ENCODE data around the gene ATP5MG. TPM values are rescaled to one million over a fixed set of nuclear protein-coding genes. Genes with fewer than 3 reads are reported as not detected.
A peak's percentile ranks its signal among the peaks of the same experiment; 100 is the strongest.
"Not testable (repeated sequence)": the region's sequence is repeated elsewhere in the genome, so short reads cannot be mapped to it uniquely, and the experiment has no call there.

Gene ATP5MG
- polyA plus RNA-seq, 4 donors: 381 to 539 (median 454) TPM

- DNase-seq (ENCODE audit: low read depth in 4 of 4, low spot score in 2 of 4): not testable (repeated sequence)
These were observed 1.2 kb downstream of the ATP5MG start for GRCh38 chr11:118402594-118402993.

- DNase-seq (ENCODE audit: low read depth in 4 of 4, low spot score in 2 of 4): no peak
These were observed 5.3 kb downstream of the ATP5MG start for GRCh38 chr11:118406599-118407166.

GRCh38 chr11:118410055-118410745, 8.8 kb downstream of the ATP5MG start:
- no peak for DNase-seq (ENCODE audit: low read depth in 4 of 4, low spot score in 2 of 4)

GRCh38 chr11:118411530-118411929, 10.1 kb downstream of the ATP5MG start:
- DNase-seq (ENCODE audit: low read depth in 4 of 4, low spot score in 2 of 4): no peak

- no peak for DNase-seq (ENCODE audit: low read depth in 4 of 4, low spot score in 2 of 4)
These were observed 11.5 kb downstream of the ATP5MG start for GRCh38 chr11:118412921-118413320.

DNA sequence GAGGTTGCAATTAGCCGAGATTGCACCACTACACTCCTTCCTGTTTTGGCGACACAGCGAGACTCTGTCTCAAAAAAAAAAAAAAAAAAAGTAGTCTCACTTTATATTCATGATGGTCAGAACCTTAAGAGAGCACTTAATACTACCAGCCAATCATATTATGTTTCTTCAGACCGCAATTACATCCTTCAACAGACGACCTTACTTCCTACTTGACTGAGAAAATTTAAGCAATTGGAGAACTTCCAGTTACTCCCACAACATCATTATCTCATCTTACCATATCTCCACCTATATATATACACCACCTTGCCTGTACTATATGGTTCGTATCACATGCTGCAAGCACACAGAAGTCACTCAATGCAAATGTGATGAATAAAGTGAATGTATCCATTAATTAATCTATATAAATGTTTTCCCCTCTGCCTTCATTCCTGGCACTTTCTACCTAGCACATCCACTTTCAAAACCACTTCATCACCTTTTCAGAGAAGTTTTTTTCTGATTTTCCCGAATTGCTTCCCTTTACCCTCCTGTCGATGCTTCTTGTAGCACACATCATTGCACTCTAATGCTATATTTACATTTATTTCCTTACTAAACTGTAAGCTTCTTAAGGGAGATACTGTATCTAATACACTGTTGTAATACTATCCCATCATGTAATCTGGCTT, 13.8 kb downstream of the ATP5MG start:
- DNase-seq (ENCODE audit: low read depth in 4 of 4, low spot score in 2 of 4): no peak

GRCh38 chr11:118415739-118416068, 14.3 kb downstream of the ATP5MG start:
- DNase-seq (ENCODE audit: low read depth in 4 of 4, low spot score in 2 of 4): no peak

DNA sequence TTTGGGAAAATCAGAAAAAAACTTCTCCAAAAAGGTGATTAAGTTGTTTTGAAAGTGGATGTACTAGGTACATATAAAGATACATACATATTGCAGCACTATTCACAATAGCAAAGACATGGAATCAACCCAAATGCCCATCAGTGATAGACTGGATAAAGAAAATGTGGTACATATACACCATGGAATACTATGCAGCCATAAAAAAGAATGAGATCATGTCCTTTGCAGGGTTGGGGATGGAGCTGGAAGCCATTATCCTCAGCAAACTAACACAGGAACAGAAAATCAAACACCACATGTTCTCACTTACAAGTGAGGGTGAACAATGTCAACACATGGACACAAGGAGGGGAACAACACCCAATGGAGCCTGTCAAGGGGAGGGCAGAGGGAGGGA, 15.5 kb downstream of the ATP5MG start:
- DNase-seq (ENCODE audit: low read depth in 4 of 4, low spot score in 2 of 4): not testable (repeated sequence)

DNA sequence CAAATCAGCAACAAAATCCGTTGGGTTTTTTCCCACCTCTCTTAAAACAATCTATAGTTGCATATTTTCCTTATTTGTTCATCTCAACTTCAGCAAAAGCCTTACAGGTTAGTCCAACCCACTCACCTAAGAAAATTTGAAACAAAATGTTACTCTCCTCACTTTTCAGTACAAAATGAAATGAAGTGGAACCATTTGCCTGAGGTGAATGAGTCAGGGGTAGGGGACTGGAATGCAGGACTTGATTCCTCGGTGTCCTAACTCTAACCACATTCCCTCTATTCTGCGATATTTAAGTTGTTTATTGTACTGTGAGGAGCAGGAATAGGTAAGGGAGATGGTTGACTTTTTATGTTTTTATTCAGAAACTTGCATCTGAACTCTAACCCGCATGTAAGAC, 16.4 kb downstream of the ATP5MG start:
- no peak for DNase-seq (ENCODE audit: low read depth in 4 of 4, low spot score in 2 of 4)

- no peak for DNase-seq (ENCODE audit: low read depth in 4 of 4, low spot score in 2 of 4)
These were observed 17.4 kb downstream of the ATP5MG start for GRCh38 chr11:118418766-118419165.

DNA sequence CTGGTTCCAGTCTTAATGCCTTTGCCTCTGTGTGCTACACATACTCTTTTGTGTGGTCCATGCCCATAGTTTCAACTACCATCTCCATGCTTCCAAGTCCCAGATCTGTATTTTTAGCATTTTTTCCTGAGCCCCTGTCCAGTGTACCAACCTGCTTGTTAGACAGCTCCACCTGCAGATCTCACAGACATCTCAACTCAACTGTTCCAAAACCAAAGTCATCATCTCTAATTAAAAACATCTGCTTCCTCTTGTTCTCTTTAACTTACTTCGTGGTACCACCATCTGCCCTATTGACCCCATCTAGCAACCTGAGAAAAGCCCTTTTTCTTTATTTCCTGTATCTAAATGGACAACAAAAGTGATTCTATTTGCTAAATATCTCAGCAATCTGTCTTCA, 26.3 kb downstream of the ATP5MG start:
- DNase-seq (ENCODE audit: low read depth in 4 of 4, low spot score in 2 of 4): no peak

DNA sequence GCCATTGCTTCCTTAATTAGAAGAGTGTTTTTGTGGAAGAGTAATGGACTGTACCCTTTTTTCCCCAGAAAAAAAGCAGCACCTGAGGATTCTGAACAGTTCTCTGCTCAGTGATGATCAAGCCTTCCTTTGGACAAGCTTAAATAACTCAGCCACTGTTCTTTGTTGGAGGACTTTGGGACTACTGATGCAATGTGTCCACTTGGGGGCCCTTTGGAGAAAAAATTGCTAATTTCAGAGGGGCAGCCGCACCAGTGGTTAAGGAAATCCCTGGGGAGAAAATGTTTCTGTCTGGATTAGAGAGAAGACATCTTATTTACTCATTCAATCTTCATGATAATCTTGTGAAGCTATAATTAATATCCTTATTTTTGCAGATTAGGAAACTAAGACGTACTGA, 29.6 kb downstream of the ATP5MG start:
- no peak for DNase-seq (ENCODE audit: low read depth in 4 of 4, low spot score in 2 of 4)

DNA sequence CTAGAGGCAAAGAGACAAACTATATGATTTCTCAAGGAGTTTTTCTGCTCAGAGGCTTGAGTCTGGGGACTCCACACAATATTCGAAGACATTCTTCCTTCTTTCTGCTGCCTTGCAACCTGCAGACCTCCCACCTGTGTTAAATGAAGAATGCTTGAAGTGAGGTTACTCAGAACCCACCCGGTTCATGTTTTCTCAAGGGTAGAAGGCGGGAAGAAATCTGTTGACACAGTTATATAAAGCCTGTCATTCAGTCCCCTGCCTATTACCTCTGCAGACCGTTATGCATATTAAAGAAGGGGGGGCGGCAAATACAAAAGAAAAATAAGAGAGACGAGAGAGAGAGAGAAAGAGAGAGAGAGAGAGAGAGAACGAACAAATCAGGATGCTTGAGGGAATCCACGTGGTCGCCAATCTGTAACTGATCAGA, 32.7 kb downstream of the ATP5MG start:
- peak in 1 of 4 donors; percentile 6 for DNase-seq (ENCODE audit: low read depth in 4 of 4, low spot score in 2 of 4)

DNA sequence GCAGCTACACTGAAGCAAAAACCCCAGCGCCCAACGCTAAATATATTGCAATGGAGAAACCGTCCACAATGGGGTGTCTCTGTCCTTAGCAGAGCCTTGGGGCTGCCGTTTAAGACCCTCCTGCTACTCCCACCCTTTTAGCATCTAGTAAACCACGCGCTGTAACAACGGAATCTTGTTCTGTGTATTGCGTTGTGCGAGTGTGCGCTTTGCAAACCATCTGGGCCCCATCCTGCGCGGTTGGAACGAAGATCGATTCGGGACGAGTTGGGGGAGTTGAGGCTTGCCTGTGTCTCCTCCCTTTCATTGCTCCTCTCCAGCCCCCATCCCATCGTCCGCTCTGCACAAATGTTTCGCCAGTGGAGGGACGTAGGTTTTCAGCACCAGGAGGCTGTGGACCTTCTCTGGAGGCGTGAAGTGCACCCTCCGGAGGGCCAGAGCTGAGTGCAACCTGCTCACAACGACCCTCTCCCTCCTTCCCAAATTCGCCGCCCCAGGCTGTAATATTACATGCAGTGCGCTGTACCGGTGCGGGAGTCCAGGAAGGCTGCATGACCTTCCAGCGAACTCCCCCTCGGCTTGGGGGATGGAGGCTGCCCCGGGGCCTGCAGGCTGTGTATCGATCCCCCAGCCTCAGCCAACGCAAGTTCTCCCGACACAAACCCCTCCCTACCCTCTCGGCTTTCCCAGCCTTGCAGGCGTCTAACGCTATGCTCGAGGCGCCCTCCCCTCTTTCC, 33.3 kb downstream of the ATP5MG start:
- peak in 2 of 4 donors; percentile 26 to 50 for DNase-seq (ENCODE audit: low read depth in 4 of 4, low spot score in 2 of 4)

- DNase-seq (ENCODE audit: low read depth in 4 of 4, low spot score in 2 of 4): peak in 1 of 4 donors; percentile 51
These were observed 34.0 kb downstream of the ATP5MG start for GRCh38 chr11:118435290-118435892.

DNA sequence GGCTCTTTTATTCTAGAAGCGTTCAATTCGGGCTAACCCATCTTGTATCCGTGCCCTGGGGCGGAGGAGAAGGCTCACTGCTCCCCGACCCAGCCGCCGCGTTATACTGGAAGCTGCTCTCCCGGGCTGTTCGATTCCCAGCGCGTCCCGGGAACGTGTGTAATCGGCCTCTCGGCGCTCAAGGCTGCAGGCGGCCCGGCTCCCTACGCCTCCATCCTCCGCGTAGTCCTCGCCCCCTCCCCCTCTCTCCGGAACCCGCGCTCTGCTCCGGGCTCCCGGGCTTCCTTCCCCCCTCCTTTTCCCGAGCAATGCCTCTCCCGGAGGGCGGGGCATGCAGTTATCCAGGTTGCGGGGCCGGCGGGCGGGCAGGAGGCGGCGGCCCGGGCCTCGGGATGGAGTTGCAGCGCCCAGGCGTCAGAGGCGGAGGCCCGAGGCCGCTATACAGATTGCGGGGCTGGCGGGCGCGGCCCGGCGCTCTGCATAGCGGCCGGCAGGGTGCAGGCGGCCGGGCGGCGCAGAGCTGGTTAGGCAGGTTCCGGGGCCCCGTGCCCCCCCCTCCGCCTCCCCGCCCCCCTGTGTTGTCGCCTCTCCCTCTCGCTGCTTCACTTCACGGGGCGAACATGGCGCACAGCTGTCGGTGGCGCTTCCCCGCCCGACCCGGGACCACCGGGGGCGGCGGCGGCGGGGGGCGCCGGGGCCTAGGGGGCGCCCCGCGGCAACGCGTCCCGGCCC, 34.7 kb downstream of the ATP5MG start, which contains the start of gene KMT2A:
Gene KMT2A, plus strand, starts transcription at position 600 of the 732 bp plus-strand sequence. Its CDS starts 21 bp downstream, at position 621.
- peak; percentile 92 to 96 (median 94) for DNase-seq (ENCODE audit: low read depth in 4 of 4, low spot score in 2 of 4)

- peak in 1 of 4 donors; percentile 11 for DNase-seq (ENCODE audit: low read depth in 4 of 4, low spot score in 2 of 4)
These were observed 35.3 kb downstream of the ATP5MG start for GRCh38 chr11:118436639-118437207.

GRCh38 chr11:118437208-118438125, 36.1 kb downstream of the ATP5MG start:
- peak in 2 of 4 donors; percentile 23 to 24 for DNase-seq (ENCODE audit: low read depth in 4 of 4, low spot score in 2 of 4)

All from left renal cortex interstitium (tissue), 4 donors.